IPS-11a (cell line): ENCODE measurements around the gene ASCC3.
"Not testable (repeated sequence)": the region's sequence is repeated elsewhere in the genome, so short reads cannot be mapped to it uniquely, and the experiment has no call there.

Experiments used
- H3K4me3 ChIP-seq: one replicate; pipeline ENCODE4 v1.5.1; 2013; ENCODE audit warnings: low read depth, low read length, control low read depth

ASCC3 gene

DNA sequence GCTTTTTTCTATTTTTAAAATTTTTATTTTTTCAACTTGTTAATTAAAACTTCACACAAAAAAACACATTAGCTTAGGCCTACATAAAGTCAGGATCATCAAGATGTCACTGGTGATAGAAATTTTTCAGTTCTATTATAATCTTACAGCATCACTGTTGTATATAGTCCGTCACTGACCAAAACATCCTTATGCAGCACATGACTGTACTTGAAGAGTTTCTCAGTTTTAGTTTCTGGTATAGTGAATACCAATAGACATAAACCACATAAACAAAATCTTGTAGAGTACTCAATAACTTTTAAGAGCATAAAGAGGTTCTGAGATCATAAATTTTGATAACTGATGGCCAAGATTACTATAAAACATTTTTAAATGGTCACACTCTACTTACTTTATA, 71.8 kb downstream of the ASCC3 start:
- no peak overlapping the region for H3K4me3 ChIP-seq

DNA sequence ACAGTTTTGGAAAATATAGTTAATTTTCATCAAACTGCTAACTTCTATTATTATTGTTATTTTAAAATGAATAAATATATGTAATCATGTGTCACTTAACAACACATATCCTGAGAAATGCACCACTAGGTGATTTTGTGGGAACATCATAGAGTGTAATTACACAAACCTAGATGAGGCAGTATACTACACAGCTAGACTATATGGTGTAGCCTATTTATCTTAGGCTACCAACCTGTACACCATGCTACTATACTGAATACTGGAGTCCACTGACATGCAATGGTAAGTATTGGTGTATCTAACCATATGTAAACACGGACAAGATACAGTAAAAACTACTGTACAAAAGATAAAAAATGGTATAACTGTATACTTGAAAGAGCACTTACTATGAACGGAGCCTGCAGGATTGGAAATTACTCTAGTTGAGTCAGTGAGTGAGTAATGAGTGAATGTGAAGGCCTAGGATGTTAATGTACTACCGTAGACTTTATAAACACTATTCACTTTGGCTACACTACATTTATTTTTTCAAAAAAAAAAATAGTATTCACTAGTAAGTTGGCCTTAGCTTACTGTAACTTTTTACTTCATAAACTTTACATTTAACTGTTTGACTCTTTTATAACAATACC, 72.4 kb downstream of the ASCC3 start:
- H3K4me3 ChIP-seq, result no peak overlapping the region

- no peak overlapping the region for H3K4me3 ChIP-seq
These were observed 74.8 kb downstream of the ASCC3 start for GRCh38 chr6:100806296-100806695.

DNA sequence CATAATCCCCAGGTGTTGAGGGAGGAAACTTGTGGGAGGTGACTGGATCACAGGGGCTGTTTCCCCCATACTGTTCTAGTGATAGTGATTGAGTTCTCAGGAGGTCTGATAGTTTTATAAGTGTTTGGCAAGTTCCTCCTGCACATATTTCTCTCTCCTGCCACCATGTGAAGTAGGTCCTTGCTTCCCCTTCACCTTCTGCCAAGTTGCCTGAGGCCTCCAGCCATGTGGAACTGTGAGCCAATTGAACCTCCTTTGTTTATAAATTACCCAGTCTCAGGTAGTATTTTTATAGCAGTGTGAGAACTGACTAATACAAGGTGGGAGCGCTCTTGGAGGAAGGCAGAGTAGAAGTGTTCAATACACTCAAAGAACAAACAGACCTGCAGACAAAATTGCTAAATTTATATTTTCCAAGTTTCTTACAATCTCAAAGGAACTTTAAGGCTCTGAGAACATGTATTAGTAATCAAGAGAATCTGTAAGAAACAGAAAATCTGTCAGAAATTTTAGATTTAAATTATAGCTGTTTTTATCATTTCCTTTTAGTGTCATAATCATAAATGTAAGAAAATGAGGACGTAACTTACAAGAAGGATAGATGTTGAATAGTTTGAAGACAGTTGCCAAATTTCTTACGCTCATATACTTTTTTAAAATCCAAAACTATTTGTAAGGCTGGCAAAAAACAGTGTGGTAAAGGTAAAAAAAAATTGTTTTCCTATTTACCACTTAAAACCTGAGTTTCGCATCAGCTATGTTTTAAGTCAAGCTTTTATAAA, 77.7 kb downstream of the ASCC3 start:
- no peak overlapping the region for H3K4me3 ChIP-seq

GRCh38 chr6:100801036-100801435, 80.1 kb downstream of the ASCC3 start:
- no peak overlapping the region for H3K4me3 ChIP-seq

DNA sequence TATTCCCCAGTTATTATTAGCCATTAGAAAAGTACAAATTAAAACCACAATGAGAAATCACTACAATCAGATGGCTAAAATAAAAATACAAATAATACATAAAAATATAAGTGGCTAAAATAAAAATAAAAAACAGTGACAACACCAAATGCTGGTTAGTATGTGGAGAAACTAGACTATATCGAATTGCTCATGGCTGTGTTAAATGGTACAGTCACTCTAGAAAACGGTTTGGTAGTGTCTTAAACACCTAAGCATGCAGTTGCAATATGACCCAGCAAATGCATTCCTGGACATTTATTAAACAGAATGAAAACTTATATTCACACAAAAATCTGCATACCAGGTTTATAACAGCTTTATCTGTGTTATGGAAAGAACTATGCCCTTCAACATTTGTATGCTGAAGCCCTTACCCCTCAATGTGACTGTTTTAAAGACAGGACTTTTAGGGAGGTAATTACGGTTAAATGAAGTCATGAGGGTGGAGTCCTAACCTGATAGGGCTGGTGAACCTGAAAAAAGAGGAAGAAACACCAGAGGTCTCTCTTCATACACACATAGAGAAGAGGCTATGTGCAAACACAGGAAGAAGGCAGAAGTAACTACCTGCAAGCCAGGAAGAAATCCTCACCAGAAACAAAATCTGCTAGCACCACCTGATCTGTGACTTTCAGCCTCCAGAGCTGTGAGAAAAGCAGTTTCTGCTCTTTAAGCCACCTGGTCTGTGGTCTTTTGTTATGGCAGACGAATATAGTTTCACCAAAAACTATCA, 84.9 kb downstream of the ASCC3 start:
- no peak overlapping the region for H3K4me3 ChIP-seq

DNA sequence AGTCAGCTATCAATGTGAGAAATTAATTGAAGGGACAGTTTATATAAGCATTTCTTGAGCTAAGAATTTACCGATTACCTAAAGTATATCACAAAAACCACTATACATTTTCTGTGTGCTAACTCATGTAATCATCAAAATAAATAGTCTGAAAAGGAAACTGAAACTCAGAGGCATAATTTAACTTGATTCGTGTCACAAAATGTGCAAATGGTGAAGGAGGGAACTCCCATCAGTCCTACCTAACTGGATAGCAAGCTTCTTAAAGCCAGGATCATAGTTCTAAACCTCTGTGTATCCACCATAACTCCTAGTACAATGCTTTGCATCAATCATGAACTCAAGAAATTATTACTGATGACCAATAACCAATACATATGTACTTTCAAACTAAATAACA, 91.0 kb downstream of the ASCC3 start:
- H3K4me3 ChIP-seq, result no peak overlapping the region

DNA sequence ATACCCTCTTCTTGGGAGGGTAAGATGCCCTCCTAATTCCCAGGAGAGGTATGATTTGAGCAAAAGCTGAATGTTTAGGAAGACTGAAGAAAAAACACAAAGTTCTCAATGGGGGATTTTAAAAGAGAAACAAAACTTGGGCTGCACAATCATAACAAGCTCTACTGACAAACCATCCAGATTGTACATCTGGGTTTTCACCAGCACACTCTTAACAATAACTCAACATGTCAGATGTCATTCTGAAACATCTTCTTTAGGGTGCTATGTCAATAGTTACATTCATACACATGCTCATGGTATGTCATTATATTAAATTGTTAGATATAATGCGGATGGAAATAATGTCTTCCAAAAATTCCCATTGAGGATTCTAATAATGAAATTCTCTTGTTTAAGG, 95.1 kb downstream of the ASCC3 start:
- no peak overlapping the region for H3K4me3 ChIP-seq

- H3K4me3 ChIP-seq, result no peak overlapping the region
These were observed 100.5 kb downstream of the ASCC3 start for GRCh38 chr6:100780648-100781047.

DNA sequence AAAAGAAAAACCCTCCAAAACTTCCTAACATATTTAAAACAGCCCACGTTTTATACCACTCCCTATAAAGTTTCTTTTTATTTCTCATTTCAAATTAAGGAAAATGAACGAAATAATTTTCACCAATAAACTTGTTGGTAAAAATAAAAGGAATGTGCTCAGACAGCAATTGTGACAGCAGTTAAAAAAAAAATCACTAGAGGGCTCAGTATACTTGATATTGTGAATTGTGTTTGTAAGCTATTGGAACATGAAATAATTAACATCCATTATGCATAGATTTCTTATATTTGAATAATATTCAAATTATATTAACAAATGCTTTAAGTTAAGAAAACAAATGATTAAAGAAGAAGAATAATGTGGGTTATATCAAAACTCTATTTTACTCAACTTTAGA, 105.5 kb downstream of the ASCC3 start:
- no peak overlapping the region for H3K4me3 ChIP-seq

DNA sequence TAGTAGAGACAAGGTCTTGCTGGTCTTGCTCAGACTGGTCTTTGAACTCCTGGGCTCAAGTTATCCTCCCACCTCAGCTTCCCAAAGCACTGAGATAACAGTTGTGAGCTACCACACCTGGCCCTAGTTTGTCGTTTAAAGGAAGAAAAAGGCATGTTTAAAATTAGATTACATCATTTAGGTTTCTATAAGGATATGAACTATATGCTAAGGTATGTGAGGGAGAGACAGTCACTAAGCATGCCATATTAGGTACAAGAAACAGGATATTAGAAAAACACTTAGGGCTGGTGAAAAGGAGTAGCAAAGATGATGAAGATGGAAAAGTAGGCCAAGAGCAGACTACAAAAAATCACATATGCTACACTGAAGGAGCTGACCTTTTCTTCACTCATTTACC, 106.4 kb downstream of the ASCC3 start:
- no peak overlapping the region for H3K4me3 ChIP-seq

GRCh38 chr6:100768816-100769351, 112.2 kb downstream of the ASCC3 start:
- no peak overlapping the region for H3K4me3 ChIP-seq

GRCh38 chr6:100763617-100764241, 117.4 kb downstream of the ASCC3 start:
- no peak overlapping the region for H3K4me3 ChIP-seq

DNA sequence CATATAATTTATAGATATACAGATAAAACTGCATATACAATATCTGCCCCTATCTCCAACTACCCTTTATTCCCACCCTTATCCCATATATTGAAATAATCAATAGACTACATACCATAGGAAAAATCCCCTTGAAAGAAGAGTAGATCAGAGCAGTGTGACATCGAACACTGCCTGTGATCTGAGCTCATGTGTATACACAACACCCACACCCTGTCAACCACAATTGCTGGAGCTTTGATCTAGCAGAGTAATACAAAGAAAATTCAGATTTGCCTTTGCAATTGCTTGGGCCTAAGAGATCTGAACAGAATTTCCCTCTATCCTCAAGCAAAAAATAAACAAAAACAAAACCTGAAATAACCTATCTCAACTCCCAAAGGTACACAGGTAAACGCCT, 119.3 kb downstream of the ASCC3 start:
- H3K4me3 ChIP-seq, result no peak overlapping the region

- H3K4me3 ChIP-seq, result not testable (repeated sequence)
These were observed 122.7 kb downstream of the ASCC3 start for GRCh38 chr6:100758386-100758785.

DNA sequence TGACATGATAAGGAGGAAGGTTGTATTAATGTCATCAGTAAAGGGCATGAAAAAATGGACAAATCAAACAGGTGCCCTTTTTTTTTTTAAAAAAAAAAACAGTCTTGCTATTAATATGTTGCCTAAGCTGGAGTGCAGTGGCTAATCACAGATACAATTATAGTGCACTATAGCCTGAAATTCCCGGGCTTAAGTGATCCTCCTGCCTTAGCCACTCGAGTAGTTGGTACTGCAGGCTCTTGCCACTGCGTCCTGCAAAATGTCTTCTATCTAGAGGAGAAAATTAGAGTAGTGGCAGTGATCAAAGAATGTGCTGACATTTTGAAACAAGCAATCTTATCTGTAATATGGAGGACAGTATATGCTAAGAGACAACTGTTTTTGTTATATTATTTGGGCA, 127.7 kb downstream of the ASCC3 start:
- H3K4me3 ChIP-seq, result no peak overlapping the region

- no peak overlapping the region for H3K4me3 ChIP-seq
These were observed 129.5 kb downstream of the ASCC3 start for GRCh38 chr6:100751590-100751989.

GRCh38 chr6:100745419-100746041, 135.6 kb downstream of the ASCC3 start:
- no peak overlapping the region for H3K4me3 ChIP-seq

GRCh38 chr6:100740439-100740838, 140.7 kb downstream of the ASCC3 start:
- H3K4me3 ChIP-seq, result no peak overlapping the region

DNA sequence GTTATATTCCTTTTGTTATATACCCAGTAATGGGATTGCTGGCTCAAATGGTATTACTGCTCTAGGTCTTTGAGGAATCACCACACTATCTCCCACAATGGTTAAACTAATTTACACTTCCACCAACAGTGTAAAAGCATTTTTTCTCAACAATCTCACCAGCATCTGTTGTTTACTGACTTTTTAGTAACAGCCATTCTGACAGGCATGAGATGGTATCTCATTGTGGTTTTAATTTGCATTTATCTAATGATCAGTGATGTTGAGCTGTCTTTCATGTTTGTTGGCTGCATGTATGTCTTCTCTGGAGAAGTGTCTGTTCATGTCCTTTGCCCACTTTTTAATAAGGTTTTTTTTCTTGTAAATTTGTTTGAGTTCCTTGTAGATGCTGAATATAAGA, 143.4 kb downstream of the ASCC3 start:
- not testable (repeated sequence) for H3K4me3 ChIP-seq

- no peak overlapping the region for H3K4me3 ChIP-seq
These were observed 149.7 kb downstream of the ASCC3 start for GRCh38 chr6:100731411-100731810.
